ENCODE measurements around the gene CCDC120.

GRCh38 chrX:49061490-49061889 lies 2.7 kb downstream of the CCDC120 start:
- TF ChIP-seq CTCF (IDR thresholded peaks at IDR 0.05) = no peak
- no peak for TF ChIP-seq MAX (IDR thresholded peaks at IDR 0.05; ENCODE audit: low read depth)
- TF ChIP-seq TAF1 (IDR thresholded peaks at IDR 0.05; ENCODE audit: borderline replicate concordance, low read depth, low read length) = no peak
- TF ChIP-seq POLR2AphosphoS5 (IDR thresholded peaks at IDR 0.05; ENCODE audit: low read depth, low read length) = no peak
- no peak for TF ChIP-seq FOXJ3 (CRISPR knock-in tag; IDR thresholded peaks at IDR 0.05)
- no peak for TF ChIP-seq REST (IDR thresholded peaks at IDR 0.05; ENCODE audit: low read depth, low read length)
- no peak for TF ChIP-seq CHD2 (IDR thresholded peaks at IDR 0.05; ENCODE audit: low read length, partially characterized antibody)

All from SK-N-SH (cell line).